Endothelial cell of umbilical vein (primary cell): ENCODE results near the gene WTAP. TPM values are rescaled to one million over a fixed set of nuclear protein-coding genes. Genes with fewer than 3 reads are reported as not detected.

ENCODE experiments used
- BruUV-seq: library from RNA; stranded (reverse); fragments of 400-500 nt; replicated peaks from 2 replicates; lab custom pipeline; 2021; lab: Mats Ljungman, UMichigan
- CTCF ChIA-PET: fragments of 300-600, 350-600 bp; sonication (Branson Sonifier 250); formaldehyde crosslinking; loops from one replicate; lab custom pipeline; 2021; ENCODE audit warnings: antibody characterized with exemption, inconsistent platforms; lab: Charles Lee
- POLR2A ChIA-PET: fragments of 300-600, 350-600 bp; sonication (Branson Sonifier 250); formaldehyde crosslinking; loops from one replicate; lab custom pipeline; 2021; ENCODE audit warnings: antibody characterized with exemption, inconsistent platforms; lab: Charles Lee
- DNase-seq: peaks from one replicate; pipeline ENCODE4 v3.0.0-alpha.2; 2011; ENCODE audit warnings: low read depth, low spot score
- FAIRE-seq: peaks from 2 replicates; lab custom pipeline; 2011; peaks lifted over from hg19 to GRCh38; lab: Jason Lieb, UNC
- H2AFZ ChIP-seq: 2 replicates; pipeline ENCODE4 v1.6.0; 2012; ENCODE audit warnings: low read depth, low read length, control low read depth, inconsistent platforms
- H3K27ac ChIP-seq: 2 replicates; pipeline ENCODE4 v1.5.1; 2011; ENCODE audit warnings: low read depth, mild to moderate bottlenecking, control low read depth, low read length, moderate library complexity; ENCODE audit not compliant: insufficient read depth
- H3K27me3 ChIP-seq, 2 experiments: 2 replicates each; pipeline versions ENCODE4 v1.6.0 to v1.6.1; 2011; ENCODE audit warnings: low read length in 2 of 2, mixed read lengths in 1 of 2; ENCODE audit not compliant: control insufficient read depth in 2 of 2, insufficient read depth in 2 of 2
- H3K36me3 ChIP-seq, 2 experiments: 2 replicates in 1 of 2; 3 replicates in 1 of 2; pipeline ENCODE4 v1.5.1; 2011; ENCODE audit warnings: low read length in 2 of 2, mild to moderate bottlenecking in 1 of 2, moderate library complexity in 1 of 2; ENCODE audit not compliant: control insufficient read depth in 2 of 2, insufficient read depth in 2 of 2; ENCODE audit errors: extremely low read depth in 1 of 2
- H3K4me1 ChIP-seq: 3 replicates; pipeline ENCODE4 v1.5.1; 2011; ENCODE audit warnings: mild to moderate bottlenecking, low read length; ENCODE audit not compliant: control insufficient read depth, insufficient read depth; ENCODE audit errors: extremely low read depth
- H3K4me2 ChIP-seq: 2 replicates; pipeline ENCODE4 v1.6.1; 2011; ENCODE audit warnings: low read length, control low read depth, mixed read lengths; ENCODE audit not compliant: insufficient read depth
- H3K4me3 ChIP-seq, 3 experiments: fragments of 200-600 bp in 1 of 3; sonication (generic), shearing (Covaris generic) in 1 of 3; replicated peaks in 1 of 3; 2 replicates each; pipeline ENCODE4 v1.5.1; 2011 to 2016; ENCODE audit warnings: control low read depth in 3 of 3, low read length in 3 of 3, mild to moderate bottlenecking in 2 of 3, inconsistent platforms in 1 of 3, low read depth in 1 of 3, moderate library complexity in 1 of 3; ENCODE audit not compliant: insufficient read depth in 1 of 3
- H3K79me2 ChIP-seq: 2 replicates; pipeline ENCODE4 v1.6.0; 2012; ENCODE audit warnings: low read length, inconsistent platforms; ENCODE audit not compliant: control insufficient read depth, insufficient read depth
- H3K9ac ChIP-seq: replicated peaks from 2 replicates; pipeline ENCODE3; 2011; ENCODE audit warnings: low read length, control low read depth; ENCODE audit not compliant: insufficient read depth; ENCODE audit errors: extremely low read depth
- H3K9me1 ChIP-seq: replicated peaks from 3 replicates; pipeline ENCODE4 v1.6.0; 2011; ENCODE audit warnings: mild to moderate bottlenecking, low read length; ENCODE audit not compliant: control insufficient read depth, insufficient read depth; ENCODE audit errors: extremely low read depth
- H3K9me3 ChIP-seq: replicated peaks from 2 replicates; pipeline ENCODE4 v1.5.1; 2012; ENCODE audit warnings: low read length, inconsistent platforms; ENCODE audit not compliant: control insufficient read depth, insufficient read depth
- H4K20me1 ChIP-seq: replicated peaks from 2 replicates; pipeline ENCODE3; 2011; ENCODE audit warnings: mild to moderate bottlenecking, low read length; ENCODE audit not compliant: control insufficient read depth, insufficient read depth; ENCODE audit errors: extremely low read depth
- EZH2 ChIP-seq: IDR thresholded peaks from 2 replicates; pipeline ENCODE4 v1.6.1; 2012; ENCODE audit warnings: borderline replicate concordance, low read depth, mild to moderate bottlenecking, moderate library complexity, low read length, inconsistent platforms; ENCODE audit not compliant: severe bottlenecking
- FOS ChIP-seq: IDR thresholded peaks from 2 replicates; pipeline ENCODE4 v1.6.1; 2011; ENCODE audit warnings: mild to moderate bottlenecking, low read length, moderate library complexity, borderline replicate concordance; ENCODE audit not compliant: insufficient read depth
- GATA2 ChIP-seq: IDR thresholded peaks from 2 replicates; pipeline ENCODE4 v1.7.0; 2011; ENCODE audit warnings: low read depth, mild to moderate bottlenecking, moderate library complexity, mixed read lengths, low read length; ENCODE audit not compliant: insufficient read length, insufficient read depth
- JUN ChIP-seq: IDR thresholded peaks from 2 replicates; pipeline ENCODE4 v1.6.1; 2011; ENCODE audit warnings: borderline replicate concordance, low read depth; ENCODE audit not compliant: insufficient read length, insufficient read depth
- MYC ChIP-seq: IDR thresholded peaks from one replicate; pipeline ENCODE4 v1.6.1; 2011; ENCODE audit warnings: mild to moderate bottlenecking, low read depth, low read length
- POLR2A ChIP-seq: IDR thresholded peaks from 2 replicates; pipeline ENCODE4 v1.6.1; 2012; ENCODE audit warnings: low read depth, mild to moderate bottlenecking, control low read depth, low read length
- POLR2AphosphoS5 ChIP-seq: IDR thresholded peaks from 2 replicates; pipeline ENCODE4 v1.6.1; 2012; ENCODE audit warnings: low read depth, mild to moderate bottlenecking, control low read depth, low read length, moderate library complexity; ENCODE audit not compliant: insufficient read depth
- dilution Hi-C: fragments of 300-500 bp; cut with MboI; formaldehyde crosslinking; loops from one replicate; pipeline ENCODE4 v1.15.0; 2019; ENCODE audit warnings: low sequenced_read_pairs; ENCODE audit not compliant: extremely low pct_ligation_motif_present
- intact Hi-C: fragments of 100-400 bp; cut with micrococcal nuclease; formaldehyde crosslinking; loops from one replicate; pipeline ENCODE4 v1.10.0; 2022
- polyA plus RNA-seq, 4 experiments: library from polyadenylated mRNA; depleted of rRNA in 3 of 4; stranded (reverse) in 3 of 4; unstranded in 1 of 4; fragments of >200 nt; gene quantifications; 2 replicates each; pipeline versions ENCODE4 v1.2.1 to v1.2.3, GENCODE V29; 2011 to 2012; ENCODE audit warnings: missing spikeins in 1 of 4
- total RNA-seq: library from RNA; stranded (reverse); gene quantifications from 2 replicates; pipeline ENCODE4 v1.2.3, GENCODE V29; 2021
- TF ChIP-seq, protein P1 (sequence below): IDR thresholded peaks from 2 replicates; pipeline ENCODE4 v1.6.1; 2011; ENCODE audit not compliant: insufficient read depth, insufficient read length
- TF ChIP-seq, protein P2 (sequence below), 2 donors: IDR thresholded peaks; 1 replicate in 1 of 2; 2 replicates in 1 of 2; pipeline ENCODE4 v1.5.1; 2011; ENCODE audit warnings: low read length in 2 of 2, mild to moderate bottlenecking in 2 of 2, moderate library complexity in 2 of 2, control low read depth in 1 of 2, inconsistent platforms in 1 of 2, low read depth in 1 of 2; ENCODE audit not compliant: insufficient read depth in 1 of 2; ENCODE audit errors: extremely low read depth in 1 of 2

Gene WTAP
- total and polyA plus RNA-seq, 2 donors (not counting 3 experiments of a cell fraction or from before 2014, with no cell fraction given), result 21.7 to 81.6 TPM

DNA sequence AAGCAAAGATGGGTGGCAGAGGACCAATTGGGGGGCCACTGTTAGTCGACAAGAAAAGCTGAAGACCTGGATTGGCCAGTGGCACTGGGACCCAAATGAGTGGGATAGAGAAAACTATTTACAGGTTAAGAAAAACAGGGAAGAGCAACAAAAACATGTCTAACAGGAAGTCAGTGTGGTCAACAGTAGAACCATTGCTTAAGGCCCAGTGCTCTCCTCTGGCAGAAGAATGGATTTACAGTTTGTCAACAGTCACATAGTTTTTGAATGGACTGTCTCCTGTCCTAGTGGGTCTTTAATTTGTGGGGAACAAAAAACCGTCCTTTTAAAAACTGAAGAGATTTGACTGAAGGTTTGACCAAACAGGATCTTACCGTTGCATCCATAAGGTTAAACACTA lies 12.1 kb upstream of the WTAP start:
- H3K27ac ChIP-seq, result no peak overlapping the region
- no peaks in the 10 kb centered on the region for H3K9me3 ChIP-seq
- TF ChIP-seq, protein P1, sequence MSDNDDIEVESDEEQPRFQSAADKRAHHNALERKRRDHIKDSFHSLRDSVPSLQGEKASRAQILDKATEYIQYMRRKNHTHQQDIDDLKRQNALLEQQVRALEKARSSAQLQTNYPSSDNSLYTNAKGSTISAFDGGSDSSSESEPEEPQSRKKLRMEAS, result no peak
- TF ChIP-seq POLR2AphosphoS5 (no peak), GATA2 (no peak), FOS (no peak), JUN (no peak), MYC (no peak), EZH2 (no peak), POLR2A (no peak)
- TF ChIP-seq, protein P2, sequence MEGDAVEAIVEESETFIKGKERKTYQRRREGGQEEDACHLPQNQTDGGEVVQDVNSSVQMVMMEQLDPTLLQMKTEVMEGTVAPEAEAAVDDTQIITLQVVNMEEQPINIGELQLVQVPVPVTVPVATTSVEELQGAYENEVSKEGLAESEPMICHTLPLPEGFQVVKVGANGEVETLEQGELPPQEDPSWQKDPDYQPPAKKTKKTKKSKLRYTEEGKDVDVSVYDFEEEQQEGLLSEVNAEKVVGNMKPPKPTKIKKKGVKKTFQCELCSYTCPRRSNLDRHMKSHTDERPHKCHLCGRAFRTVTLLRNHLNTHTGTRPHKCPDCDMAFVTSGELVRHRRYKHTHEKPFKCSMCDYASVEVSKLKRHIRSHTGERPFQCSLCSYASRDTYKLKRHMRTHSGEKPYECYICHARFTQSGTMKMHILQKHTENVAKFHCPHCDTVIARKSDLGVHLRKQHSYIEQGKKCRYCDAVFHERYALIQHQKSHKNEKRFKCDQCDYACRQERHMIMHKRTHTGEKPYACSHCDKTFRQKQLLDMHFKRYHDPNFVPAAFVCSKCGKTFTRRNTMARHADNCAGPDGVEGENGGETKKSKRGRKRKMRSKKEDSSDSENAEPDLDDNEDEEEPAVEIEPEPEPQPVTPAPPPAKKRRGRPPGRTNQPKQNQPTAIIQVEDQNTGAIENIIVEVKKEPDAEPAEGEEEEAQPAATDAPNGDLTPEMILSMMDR (IDR thresholded peaks at IDR 0.05; ENCODE audit: extremely low read depth in 1 of 2, insufficient read depth in 1 of 2, low read depth in 1 of 2, low read length in 2 of 2), result no peak
- H3K4me1 ChIP-seq, result no peaks in the 10 kb centered on the region
- intact Hi-C loops, result no loop called here
- no peaks in the 10 kb centered on the region for H3K27me3 ChIP-seq
- ChIA-PET POLR2A (no interaction called here), CTCF (no interaction called here)
- dilution Hi-C loops, result no loop called here
- no peaks in the 10 kb centered on the region for H3K79me2 ChIP-seq
- no TSS peak for BruUV-seq
- H3K4me3 ChIP-seq, result no peak overlapping the region
- H3K9ac ChIP-seq, result no peak overlapping the region
- no peak overlapping the region for H3K4me2 ChIP-seq
- FAIRE-seq (no peak), DNase-seq (no peak)
- H3K36me3 ChIP-seq, result no peaks in the 10 kb centered on the region
- H3K9me1 ChIP-seq, result no peaks in the 10 kb centered on the region
- no peaks in the 10 kb centered on the region for H4K20me1 ChIP-seq
- no peak overlapping the region for H2AFZ ChIP-seq
